AG08395 (cell line): ENCODE measurements around the gene UBE2U.
A peak's percentile ranks its signal among the peaks of the same experiment; 100 is the strongest.
"Not testable (repeated sequence)": the region's sequence is repeated elsewhere in the genome, so short reads cannot be mapped to it uniquely, and the experiment has no call there.

Experiments used
- DNase-seq: peaks from one replicate; pipeline ENCODE4 v3.0.0; 2012; ENCODE audit warnings: mixed read lengths, low spot score

Gene UBE2U

DNA sequence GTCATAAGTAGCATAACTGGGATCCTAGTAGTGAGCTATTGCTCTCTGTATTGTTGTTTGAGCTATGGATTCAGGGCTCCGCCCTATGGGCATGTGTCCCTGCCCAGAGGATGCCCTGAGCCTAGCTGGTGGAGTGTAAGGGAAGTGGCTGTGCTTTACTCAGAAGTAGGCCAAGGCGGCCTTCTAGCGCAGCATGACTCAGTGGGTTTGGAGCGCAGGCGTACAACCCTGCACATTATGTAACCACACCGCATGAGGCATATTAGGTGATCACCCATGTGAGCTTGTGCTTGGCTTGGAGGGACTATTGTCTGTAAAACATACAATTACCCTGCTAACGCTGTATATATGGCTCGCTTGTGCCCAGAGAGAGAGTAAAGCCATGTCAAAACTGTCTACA is 11.1 kb upstream of the UBE2U start:
- no peak for DNase-seq

DNA sequence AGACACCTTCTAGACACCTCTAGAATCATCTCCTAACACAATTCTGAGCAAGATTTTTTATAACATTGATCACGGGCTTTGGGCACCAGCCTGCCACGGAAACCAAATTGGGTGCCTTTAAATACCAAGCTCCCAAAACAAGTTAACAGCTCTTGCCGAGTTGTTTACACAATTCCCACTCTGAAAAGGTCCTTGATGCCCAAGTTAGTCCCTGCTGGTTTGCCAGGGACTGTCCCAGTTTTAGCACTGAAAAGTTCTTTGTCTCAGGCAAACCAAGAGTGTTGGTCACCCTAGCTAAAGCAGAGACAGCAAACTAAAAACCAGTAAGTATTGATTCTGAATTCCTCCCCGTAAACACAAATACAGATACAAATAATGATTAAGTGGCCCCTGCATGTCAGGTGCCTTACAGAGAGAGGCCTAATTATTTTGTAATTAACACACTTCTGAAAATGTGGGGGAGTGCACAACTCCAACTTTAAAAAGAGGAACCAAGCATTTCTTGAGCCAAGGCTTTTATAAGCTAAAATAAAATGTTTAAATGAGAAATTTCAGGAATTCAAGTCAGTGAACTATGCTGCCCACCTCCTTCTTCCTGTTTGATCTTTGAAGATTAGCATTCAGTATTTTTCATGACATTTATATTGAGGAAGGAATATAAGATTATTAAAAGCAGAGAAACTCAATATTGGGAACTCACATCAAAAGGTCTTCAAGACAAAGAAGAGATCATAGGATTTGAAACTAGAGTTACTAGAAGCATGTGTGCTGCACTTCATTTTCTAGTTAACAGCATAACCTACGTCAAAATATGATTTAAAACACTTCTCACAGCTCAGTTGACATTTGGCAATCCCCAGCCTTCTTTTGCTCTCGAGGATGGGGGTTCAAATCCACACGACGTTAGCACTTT is 9.0 kb upstream of the UBE2U start:
- no peak for DNase-seq

DNA sequence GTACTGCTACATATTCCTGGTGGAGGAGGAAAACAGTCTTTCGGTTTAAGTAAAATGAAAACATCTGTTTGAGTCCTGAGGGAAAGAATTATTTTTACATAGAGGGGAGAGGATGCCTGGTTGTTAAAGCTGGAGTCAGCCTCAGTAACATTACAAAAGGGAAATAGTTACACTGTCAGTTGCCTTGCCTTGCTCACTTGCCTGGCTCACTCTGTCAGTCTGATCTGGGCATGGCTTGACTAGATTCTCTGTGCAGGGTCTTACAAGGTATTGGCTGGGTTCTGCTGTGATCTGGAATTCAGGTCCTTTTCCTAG is 8.4 kb upstream of the UBE2U start:
- peak; percentile 58 for DNase-seq

DNA sequence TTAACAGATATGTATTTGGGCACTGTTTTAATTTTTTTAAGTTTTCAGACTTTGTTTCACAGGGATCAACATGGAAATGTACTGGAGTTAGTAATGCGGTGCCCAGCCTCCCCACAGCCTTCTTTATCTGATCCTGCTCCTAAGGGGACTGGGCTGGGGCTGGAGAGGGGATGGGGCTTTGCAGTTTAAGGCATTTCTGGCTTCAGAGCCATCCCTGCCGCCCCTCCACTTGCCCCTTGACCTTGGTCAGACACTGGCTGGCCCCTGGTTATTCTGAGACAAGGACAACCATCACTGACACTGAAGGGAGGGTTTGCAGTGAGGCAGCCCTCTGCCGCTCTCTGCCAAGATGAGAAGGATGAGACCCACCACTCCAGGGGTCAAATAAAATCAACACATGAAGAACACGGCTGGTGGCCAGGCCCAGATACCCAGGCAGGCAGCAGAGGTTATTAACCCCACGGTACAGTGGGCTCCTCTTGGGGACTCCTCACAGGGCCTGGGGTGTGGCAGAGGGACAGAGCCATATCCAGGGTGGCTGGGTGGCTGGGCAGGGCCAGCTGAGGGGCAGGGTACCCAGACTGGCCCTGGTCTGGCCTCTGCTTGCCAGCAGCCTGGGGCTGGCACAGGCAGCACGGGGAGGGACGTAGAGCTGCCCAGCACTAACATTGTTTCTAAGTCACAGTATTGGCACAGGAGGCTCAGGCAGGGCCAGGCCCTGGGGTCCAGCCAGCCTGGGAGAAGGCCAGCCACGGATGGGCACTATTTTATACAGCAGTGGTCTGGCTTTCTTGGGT is 7.2 kb upstream of the UBE2U start:
- DNase-seq = no peak

DNA sequence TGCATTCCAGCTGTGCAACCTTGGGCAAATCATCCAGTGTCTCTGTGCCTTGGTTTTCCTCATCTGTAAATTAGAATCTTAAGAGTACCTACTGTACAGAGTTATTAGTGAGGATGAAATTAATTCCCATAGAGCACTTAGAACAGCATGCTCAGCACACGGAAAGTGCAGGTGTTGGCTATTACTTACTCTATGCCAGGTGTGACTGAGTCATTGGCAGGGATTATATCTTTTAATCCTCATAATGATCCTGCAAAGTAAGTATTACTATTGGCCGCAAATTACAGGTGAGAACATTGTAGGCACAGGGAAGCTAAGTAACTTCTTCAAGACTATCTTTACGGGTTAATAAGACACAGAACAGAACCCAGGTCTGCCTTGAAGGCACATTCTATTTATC is 6.3 kb upstream of the UBE2U start:
- no peak for DNase-seq

DNA sequence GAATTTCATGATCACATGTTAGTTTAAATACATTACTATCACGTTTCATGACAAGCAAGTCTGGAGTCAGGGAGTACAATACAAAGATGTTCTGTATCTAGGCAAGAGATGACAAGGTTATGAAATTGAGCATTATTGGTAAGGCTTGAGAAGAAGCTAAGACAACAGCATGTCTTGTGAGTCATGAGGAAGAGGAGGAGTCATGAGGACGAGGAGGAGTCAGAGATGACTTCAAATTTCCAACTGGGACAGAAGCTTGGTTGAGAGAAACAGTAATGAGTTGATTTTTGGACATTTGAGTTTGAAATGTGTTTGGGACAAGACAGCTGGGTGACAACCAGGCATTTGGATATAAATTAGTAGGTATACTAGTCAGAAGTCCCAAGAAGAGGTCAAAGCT is 4.3 kb upstream of the UBE2U start:
- DNase-seq = peak; percentile 14

DNA sequence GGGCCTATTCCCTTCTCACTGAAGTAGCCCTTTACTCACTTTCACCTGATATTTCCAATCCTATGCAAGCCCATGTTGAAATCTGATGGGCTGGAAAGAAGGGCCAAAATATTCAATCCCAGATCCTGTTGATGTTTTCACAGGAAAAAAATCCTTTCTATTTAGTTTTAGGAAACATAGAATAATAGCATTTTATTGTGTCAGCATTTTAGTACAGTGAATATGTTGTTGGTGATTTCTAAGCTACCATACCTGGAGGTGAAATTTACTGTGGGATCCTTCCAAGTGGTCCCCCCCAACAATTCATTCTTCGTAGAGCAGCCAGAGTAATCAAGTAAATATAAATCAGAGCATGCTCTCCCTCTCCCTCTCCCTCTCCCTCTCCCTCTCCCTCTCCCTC is 3.4 kb upstream of the UBE2U start:
- no peak for DNase-seq

DNA sequence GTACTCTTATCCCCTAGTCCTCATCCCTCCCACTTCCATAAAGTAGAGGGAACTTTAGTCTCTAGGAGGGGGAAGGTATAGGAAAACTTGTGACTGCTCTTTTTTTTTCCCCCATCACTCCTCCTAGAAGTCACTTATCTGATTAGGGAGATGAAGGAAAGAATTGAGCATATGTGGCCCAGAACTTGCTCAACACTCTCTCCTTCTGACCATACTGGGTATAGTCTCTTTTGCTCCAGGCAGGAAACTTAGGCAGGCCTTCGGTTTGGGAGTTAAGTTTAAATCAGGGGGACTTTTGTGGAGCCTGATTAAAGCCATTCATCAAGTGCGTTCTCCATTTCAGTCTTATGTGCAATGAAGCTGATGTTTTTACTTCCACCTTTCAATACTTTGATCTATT is 5.8 kb downstream of the UBE2U start:
- DNase-seq = no peak

DNA sequence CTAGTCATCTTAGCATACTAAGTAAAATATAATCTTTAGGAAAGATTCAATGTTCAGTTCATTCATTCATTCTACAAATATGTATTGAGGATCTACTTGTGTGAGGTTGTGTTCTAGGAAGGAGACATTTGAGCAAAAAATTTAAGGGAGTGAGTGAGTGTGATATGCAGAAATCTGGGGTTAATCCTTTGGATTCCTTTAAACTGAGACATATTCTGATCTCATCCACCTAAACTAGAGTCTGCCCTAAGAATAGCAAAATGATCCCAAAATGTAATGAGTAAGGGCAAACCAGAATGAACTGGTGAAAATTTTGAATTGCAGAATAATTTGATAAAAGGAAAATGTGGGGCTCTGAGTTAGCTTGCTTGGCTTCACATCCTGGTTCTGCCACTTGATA is 8.6 kb downstream of the UBE2U start:
- peak; percentile 77 for DNase-seq

DNA sequence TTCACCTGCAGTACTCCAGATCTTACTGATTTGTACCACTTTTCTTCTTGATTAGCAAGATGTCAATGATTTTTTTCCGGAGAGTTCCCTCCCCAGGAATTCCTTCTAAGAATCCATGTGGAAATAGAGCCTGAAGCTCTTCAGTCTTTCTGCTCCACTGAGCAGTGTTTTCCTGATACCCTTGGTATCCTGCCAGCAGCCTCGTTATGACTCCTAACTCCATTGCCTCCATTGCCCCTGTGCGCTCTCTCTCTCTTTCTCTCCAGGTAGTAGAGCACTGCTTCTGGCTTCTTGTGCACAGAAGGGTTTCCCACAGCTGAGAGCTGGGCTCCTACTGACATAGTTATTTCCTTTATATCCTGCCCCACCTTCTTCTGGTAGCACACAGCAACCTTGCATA is 12.2 kb downstream of the UBE2U start:
- no peak for DNase-seq

DNA sequence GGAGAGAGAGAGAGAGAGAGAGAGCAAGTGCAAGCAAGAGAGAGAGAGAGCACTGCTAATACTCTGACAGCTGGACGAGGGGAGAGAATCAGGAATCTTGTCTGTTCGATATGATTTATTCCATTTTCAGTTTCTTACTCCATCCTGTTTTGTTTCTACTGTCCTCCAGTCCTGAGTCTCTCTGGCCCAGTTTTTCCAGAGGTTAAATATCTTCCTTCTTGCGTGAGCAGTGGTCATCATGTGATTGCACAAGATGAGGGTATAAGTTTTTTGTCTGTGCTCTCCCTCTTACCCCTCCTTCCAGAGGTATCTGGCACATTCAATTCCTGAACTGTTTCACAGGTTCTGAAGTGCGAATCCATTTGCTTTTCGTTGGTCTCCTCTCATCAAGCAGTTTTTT is 16.8 kb downstream of the UBE2U start:
- no peak for DNase-seq

DNA sequence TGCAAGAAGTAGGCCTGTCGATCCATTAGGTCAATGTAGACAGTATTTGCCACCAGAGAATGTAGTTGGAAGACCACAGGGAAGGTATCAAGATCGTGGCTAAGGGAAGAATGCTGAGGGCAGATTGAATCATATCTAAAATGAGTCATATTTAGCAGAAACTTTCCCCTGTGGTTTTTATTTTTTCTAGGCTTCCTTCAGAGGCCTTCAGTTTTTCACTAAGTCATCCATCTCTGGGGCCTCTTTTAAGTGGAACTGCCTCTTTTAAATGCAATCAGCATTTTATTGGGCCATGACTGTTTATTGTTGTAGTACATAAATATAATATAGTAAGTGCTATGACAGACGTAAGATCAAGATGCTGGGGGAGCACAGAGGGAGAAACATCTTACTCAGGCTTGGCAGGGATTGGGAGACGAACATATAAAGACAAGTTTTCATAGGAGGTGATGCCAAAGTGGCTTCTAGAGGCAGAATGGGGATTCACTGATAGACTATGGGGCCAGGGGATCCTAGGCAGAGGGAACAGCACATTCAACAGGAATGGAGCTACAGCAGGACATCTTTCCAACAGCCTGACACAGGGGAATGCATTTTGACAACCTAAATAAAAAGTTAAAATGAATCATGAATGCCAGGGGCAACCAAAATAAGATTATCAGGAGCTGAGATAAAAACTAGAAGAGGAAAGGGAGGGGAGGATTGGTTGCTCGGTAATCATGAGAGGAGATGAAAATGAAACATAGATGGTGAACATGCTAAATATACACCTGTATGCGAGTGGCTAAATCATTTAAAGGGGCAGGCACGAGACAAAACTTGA is 20.1 kb downstream of the UBE2U start:
- DNase-seq = peak; percentile 86

DNA sequence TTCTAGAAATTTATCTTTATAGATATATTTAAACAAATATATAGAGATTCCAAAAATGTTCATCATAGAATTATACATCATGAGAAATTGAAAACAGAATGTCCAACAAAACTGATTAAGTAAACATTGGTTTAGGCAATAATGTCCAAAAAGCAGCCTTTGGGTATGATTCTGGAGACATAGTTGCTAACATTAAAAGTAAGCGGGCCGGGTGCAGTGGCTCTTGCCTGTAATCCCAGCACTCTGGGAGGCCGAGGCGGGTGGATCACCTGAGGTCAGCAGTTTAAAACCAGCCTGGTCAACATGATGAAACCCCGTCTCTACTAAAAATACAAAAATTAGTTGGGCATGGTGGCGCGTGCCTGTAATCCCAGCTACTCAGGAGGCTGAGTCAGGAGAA is 20.8 kb downstream of the UBE2U start:
- not testable (repeated sequence) for DNase-seq

DNA sequence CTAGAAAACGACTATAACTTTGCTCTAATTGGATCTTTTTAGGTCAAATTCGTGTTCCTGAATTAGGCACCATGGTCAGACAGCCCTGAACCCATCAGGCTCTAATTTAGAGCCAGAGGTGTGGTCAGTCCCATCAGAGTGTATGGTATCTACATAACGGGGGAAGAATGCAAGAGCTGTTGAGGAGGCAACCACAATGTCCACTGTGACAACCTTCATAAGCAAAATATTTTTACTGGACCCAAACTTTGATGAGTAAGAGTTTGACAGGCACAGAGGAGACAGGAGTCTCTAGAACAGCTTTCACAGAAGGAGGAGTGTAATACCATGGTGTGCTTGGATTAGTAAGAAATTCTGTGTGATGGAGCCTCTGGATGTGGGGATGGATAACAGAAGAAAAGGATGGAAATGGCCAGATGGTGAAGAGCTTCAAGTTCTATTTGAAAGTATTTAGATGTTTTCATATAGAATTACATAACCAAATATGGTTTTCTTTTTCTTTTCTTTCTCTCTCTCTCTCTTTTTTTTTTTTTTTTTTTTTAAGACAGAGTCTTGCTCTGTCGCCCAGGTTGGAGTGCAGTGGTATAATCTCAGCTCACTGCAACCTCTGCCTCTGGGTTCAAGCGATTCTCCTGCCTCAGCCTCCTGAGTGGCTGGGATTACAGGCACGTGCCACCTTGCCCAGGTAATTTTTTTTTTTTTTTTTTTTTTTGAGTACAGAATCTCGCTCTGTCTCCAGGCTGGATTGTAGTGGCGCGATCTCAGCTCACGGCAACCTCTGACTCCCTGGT is 24.9 kb downstream of the UBE2U start:
- DNase-seq = peak; percentile 45

DNA sequence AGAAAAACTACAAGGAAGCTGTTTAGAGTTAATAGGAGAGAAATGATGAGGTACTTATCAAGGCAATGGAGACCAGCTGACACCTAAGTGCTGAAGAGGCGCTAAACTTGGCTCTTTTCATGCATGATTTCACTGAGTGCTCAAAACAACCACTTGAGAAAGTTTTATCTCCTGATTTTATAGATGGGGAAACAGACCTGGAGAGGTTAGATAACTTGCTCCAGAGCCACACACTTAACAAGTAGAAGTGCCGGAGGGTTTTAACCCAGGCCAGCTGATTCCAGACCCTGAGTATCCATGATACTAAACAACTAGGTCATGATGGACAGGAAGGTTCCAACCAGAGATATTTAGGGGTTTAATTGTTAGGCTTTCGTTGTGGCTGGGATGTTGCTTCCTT is 25.9 kb downstream of the UBE2U start:
- DNase-seq = no peak

DNA sequence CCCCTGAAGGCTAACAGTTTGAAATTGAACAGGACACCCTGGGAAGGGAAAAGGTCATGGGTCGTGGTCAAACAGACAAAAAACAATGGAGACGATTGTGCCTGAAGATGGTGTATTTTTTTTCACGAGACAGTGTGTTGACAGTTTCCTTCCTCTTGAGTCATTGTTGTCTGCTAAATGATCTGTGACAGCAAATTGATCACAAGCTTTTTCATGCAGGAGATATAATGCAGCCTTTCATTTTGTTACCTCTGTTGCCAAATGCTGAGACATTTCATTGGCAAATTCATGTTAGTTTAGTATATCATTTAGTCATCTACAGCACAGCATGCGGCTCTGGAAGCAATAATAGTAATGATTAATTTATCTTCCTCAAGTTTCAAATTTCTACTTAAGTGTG is 27.7 kb downstream of the UBE2U start:
- DNase-seq = no peak

DNA sequence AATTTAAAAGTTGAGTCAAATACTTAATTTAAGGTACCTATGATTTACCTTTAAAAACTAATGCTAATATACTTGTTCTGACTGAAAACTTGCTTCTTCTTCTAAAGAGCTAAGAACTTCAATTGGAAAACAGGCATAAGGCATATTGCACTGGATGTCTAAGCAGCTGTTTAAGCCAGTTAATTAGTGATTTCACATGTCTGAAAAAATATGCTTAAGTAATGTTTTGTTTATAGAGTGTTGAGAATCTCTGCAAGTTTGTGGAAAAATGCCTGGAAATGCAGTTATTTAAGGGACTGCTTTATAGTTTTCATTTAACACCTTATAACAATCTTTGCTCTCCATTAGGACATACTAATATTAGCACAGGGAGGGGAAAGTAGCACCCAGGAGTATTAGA is 28.2 kb downstream of the UBE2U start:
- no peak for DNase-seq

DNA sequence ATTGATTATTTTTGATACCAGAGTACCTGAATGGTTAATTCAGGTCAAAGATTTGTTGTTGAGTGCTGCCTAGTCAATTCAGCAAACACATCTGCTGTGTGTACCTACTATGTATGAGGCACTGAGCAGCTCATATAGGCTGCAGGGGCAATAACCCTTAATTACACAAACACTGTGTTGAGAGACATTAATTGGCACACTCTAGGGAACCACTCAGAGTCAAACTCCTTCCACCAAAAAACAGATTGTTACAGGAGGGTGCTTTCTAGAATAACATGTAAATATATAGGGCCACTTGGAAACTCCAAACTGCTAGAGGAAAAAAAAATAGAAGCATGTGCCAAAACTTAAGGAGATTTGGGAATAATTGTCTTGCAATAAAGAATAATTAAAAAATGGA is 31.3 kb downstream of the UBE2U start:
- DNase-seq = no peak

DNA sequence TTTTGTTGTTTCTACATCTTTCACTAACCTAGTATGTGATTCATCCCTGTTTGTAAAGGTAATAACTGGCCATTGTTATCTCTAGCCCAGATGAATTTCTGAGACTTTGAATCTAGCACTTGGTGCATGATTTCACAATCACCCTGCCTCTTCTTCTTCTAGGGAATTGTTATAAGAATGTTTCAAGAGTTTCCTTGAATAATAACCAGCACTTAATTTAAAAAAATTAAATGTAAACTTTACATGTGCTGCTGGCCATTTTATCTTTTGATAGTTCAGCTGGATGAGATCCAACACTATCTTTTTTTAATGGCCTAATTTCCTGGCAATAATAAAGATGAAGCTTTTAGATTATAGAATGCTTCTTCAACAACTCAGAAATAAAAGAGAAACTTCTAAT is 31.8 kb downstream of the UBE2U start:
- DNase-seq = no peak

DNA sequence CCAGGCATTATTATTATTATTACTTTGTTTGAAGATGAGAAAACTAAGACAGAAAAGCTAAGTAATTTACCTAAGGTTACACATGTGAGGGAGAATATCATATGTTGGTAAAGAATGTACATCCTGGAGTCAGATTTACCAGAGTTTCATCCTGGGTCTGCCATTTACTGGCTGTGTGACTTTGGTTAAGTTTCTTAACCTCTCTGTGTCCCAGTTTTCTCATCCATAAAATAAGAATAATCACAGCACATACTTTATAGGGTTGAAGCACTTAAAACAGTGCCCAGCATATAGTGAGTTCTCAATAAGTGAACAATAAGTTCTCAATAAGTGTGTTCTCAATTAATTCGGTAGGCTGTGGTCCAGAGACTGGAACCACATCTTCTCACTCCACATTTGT is 32.5 kb downstream of the UBE2U start:
- DNase-seq = no peak

DNA sequence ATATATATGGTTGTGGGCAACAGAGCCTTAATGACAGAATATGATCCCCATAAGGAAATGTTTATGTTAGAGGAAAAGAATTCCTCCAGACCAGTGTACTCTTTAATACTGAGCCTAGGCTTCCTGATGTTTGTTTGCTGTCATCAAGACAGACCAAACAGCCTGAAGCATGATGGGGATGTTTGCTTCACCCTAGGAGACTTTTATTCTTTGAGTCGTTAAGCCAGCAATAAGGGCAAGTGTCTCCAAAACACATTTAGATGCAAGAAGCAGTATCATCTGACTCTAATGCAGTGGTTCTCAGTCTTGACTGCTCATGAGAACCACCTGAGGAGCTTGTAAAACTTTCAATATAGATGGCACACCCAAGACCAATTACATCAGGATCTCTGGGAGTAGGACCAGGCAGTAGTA is 33.1 kb downstream of the UBE2U start:
- no peak for DNase-seq

DNA sequence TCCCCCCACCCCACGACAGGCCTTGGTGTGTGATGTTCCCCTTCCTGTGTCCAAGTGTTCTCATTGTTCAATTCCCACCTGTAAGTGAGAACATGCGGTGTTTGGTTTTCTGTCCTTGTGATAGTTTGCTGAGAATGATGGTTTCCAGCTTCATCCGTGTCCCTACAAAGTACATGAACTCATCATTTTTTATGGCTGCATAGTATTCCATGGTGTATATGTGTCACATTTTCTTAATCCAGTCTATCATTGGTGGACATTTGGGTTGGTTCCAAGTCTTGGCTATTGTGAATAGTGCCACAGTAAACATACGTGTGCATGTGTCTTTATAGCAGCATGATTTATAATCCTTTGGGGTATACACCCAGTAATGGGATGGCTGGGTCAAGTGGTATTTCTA is 36.1 kb downstream of the UBE2U start:
- not testable (repeated sequence) for DNase-seq
